ENCODE results near the gene GPLD1.
"Not testable (repeated sequence)": the region's sequence is repeated elsewhere in the genome, so short reads cannot be mapped to it uniquely, and the experiment has no call there.

The GPLD1 gene

DNA sequence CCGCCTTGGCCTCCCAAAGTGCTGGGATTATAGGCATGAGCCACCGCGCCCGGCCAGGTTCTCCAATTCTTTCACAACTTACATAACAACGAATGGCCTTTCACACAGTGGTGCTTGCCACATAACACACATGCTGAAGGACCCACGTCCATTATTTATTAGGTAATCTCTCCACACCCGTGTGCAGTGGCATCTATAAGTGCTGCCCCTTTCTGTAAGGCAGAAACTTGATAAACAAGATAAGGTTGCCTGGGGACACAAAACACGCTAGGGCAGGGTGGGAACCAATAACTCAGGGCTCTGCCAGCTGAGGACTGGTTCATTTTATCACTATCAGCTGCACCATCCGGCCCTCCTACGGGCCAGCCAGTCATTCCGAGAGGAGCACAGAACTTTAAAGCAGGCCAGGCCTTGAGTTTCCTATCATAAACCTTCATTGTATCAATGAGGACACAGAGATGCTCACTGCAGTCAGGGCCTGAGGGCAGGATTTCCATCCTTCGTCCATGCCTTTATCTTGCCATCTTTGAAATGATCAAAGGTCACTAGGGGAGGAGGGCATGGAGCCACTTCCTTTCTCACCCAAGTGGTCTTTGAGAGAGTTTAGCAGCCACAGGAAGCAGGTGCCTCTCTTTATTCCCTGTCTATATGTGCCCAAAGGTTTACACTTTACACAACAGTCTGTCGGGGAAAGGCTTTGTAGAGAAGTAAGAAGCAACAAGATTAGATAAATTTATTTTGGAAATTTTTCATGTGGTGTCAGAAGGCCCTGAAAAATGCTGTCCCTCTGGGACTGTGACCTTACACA, 37.6 kb downstream of the GPLD1 start:
- DNase-seq, result no peak

DNA sequence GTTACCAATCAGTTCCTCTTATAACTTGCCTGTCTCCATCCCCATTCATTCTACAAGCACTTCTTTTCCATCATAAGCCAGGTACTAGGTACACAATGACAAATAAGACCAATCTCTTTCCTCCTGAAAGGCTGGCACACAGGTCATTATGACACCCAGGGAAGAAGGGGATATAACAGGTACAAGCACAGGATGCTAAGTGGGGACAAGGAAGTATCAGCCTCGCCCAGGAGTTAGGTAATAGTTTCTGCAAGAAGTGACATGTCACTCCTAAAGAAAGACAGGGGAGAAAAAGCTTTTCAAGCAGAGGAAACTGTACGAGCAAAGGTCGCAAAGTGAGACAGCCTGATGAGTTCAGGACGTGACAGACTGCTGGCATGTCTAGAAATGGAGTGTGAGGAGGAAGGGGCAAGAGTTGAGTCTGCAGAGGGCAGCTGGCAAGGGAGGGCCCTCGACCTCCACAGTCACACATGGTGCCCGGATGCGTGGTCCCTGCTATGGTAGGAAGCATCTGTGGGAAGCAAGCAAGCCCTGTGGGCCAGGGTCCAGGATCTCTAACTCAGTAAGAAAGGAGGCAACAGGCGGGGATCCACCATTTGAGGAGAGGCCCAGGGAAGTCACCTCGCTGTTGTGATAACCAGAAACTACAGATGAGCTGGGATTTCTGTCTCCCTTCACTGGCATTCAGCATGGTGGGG, 40.4 kb downstream of the GPLD1 start:
- DNase-seq, result no peak

DNA sequence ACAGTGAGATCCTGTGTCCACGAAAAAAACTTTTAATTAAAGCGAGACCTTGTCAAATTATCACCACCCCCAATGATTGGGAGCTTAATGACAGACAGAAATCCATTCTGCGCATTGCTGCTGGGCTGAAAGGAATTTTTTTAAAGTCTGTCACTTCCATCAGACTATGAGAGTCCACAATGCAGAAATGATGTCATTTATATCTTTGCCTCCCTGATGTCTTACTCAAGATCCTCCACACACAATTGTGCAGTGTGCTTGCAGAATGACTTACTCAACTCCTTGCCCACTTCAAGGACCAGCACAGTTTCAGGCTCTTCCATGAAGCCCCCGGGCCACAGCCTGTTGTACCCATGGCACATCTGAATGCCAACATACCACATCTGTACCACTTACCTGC, 41.0 kb downstream of the GPLD1 start:
- DNase-seq, result no peak

DNA sequence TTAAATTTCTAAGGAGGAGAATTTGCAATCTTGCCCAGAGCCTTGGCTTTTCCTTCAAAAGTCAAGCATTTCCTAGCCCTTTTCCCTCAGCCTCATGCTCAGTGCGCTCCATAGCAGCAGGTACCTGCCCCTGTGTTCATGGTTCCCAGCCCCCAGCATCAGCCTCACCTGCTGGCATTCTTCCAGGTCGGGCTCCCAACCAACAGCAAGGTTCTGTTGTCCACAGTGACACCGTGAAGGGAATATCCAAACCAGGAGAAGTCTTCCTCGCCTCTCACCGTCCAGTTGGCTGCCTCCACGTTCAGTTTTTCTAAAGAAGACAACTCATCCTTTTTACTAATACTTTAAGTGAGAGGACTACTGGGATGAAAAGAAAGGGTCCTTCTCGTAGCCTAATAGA, 42.7 kb downstream of the GPLD1 start:
- no peak for DNase-seq

DNA sequence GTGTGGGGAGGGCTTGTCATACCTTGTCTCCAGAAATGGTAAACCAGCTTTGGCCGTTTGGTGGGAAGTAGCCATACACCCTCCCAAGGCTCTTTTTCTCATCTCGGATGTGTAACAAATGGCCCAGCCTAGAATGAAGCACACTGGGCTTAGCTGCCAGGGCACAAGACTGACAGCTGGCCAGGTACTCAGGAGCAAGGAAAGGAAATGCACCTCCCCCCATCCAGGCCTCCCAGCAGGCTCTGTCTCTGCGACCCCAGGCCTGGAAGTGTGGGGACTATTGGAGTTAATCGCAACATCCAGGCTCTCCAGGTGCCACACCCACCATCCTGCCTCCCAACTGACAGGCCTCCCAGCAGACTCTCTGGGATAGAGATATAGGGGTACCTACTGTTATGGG, 43.7 kb downstream of the GPLD1 start:
- DNase-seq, result no peak

DNA sequence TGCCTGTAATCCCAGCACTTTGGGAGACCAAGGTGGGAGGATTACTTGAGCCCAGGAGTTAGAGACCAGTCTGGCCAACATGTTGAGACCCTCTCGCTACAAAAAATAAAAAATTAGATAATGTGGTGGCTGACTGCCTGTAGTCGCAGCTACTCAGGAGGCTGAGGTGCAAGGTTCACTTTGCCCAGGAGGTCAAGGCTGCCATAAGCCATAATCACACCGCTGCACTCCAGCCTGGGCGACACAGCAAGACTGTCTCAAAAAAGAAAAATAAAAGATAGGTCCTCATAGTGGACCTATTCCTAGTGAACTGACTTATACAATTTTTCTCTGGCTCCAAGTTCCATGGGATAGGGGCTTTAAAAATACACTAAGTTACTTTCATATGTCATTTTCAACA, 44.8 kb downstream of the GPLD1 start:
- DNase-seq, result no peak

DNA sequence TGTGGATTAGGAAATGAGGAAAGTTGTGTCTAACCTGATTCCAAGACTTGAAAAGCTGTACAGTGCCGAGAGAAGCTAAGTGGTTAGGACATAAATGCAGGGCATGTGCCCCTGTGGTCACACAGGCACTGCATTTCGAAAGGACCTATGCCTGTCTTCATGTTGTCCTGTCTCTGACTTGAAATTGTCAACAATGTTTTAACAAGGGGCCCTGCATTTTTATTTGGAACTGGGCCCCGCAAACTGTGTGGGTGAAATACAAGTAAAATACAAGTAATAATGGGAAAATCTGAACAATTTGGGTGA, 47.8 kb downstream of the GPLD1 start:
- no peak for DNase-seq

DNA sequence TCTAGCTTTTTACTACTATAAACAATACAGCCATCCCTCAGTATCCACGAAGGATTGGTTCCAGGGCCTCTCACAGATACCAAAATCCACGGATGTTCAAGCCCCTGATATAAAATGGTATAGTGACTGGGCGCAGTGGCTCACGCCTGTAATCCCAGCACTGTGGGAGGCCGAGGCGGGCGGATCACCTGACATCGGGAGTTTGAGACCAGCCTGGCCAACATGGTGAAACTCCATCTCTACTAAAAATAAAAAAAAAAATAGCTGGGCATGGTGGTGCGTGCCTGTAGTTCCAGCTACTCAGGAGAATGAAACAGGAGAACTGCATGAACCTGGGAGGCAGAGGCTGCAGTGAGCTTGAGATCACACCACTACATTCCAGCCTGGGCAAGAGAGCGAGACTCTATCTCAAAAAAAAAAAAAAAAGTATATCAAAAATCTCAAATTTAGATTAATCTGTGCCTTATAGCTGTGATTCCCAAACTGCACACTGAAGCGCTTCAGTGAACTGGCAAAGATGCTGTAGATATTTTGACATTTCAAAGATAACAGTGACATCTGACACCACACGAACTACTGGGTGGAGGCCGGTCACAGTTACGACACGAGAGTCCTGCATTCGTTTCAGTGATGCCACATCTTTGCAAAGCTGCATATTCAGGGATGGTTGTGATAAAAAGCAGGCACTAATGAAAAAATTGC, 48.3 kb downstream of the GPLD1 start:
- DNase-seq, result no peak

DNA sequence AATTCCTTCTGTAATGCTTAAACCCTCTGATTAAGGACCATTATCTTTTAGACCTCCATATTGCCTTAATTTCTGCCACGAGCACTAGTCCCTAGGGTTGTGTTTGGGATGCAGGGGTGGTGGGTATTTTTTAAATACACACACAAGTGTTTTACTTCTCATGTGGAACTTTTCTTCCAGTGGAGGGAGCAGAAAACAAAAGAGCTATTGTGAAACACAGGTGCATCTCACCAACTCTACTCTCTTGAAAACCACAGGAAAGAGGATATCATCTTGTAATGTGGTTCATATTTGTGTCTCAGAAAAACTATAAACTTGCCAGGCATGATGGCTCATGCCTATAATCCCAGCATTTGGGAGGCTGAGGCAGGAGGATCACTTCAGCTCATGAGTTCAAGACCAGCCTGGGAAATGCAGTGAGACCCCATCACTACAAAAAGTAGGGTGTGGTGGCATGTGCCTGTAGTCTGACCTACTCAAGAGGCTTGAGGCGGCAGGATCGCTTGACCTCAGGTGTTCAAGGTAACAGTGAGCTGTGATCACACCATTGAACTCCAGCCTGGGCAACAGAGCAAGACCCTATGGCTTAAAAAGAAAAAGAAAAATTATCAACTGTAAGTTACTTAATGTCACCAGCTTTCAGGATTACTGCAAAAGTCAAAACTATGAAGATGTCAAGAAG, 49.4 kb downstream of the GPLD1 start:
- DNase-seq, result no peak

DNA sequence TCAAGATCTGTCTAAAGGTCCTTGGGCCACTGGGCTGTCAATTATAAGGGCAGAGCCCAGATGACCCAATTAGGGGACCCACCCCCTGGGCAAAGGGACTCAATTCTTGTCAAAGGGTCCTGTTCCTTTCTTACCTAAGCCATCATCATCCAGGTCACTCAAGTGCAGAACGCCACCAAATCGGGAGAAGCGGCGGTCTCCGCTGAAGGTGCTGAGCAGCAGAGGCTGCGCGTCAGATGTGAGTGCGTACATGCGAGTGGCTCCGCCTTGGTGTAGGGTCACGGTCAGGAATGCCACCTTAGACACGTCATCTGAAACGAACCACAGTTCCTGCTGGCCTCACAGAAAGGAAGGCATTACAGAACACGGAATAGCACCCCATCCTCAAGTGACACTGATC, 52.4 kb downstream of the GPLD1 start:
- DNase-seq, result no peak

DNA sequence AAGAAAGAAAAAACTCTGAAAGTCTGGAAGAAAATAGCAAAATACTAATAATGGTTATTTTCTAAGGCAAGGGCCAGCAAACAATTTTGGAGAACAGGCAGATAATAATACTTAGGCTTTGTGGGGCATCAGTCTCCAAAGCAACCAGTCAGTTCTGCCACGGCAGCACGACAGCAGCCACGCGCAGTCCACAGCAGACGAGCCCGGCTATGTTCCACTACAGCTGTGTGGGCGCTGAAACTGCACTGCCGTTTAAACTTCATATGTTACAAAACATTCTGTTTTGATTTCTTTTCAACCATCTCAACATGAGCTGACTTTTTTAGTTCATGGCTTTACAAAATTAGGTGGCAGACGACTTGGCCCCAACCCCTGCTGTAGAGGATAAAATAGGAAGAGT, 56.8 kb downstream of the GPLD1 start:
- no peak for DNase-seq

DNA sequence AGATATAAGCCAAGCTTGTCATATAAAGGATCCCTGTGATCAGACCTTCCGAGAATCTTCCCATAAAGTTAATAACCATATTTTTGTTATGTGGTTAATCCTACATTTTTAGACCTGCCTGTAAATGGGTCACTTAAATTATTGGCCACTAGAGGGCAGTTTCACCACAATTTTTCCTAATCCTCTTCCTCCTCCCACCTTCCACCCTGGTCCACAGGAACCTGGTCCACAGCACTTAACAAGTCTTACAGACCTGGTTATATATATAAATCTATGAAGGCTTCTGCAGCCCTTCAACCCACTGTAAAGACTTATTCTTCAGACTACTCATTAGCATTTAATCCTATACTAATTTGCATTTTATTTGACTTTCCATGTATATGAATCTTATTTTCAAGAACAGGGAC, 58.3 kb downstream of the GPLD1 start:
- DNase-seq, result peak; percentile 6

DNA sequence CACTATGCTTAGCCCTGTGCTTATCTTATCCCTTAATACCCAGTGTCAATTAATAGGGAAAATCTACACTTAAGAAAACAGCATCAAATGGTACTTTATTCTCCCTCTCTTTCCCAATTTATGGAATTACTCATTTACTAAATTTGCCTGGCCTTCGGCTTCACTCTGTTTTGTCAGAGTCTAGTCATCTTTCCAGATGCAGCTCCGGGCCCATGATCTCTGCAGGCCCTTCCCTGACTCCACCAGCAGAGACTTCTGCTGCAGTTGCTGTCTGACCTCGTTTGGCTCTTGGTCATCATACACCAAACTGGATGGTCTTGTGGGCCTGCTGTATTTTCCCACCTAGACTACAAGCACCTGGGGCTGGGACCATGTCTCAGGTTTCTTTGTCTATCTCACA, 59.3 kb downstream of the GPLD1 start:
- DNase-seq, result no peak

DNA sequence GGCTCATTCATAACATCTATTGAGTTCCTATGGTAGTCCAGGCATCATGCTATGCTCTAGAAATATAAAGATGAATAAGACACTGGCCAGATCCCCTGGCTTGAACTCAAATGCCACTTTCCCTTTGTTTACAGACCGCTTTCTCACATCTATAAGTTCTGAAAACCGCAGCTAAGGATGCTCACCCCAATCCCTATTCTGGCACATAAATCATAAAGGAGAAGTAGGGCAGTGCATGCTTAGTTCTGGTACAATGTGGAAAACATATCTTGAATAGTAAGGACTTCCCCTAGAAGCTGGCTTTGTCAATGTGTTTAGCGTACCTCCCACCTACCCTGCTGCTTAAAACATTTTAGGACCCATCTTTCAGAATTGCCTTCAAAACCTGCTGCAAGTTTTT, 60.2 kb downstream of the GPLD1 start:
- no peak for DNase-seq

DNA sequence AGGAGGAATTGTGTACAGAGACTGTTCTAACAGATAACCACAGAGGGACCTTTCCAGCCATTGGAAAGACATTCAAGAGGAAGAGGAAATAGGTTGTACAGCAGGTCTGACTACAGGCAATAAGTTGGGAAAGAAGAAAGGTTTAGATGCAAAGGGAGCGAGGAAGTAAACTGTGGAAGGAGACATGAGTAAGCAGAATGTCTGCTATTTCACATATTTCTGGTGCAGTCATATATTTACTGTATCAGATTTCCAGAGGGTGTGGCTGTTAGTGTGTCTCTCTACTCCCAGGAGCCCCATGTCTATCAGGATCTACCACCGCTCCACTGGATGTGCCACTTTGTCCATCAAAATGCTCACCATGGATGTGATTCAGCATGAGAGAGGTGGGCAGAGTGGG, 60.8 kb downstream of the GPLD1 start:
- no peak for DNase-seq

DNA sequence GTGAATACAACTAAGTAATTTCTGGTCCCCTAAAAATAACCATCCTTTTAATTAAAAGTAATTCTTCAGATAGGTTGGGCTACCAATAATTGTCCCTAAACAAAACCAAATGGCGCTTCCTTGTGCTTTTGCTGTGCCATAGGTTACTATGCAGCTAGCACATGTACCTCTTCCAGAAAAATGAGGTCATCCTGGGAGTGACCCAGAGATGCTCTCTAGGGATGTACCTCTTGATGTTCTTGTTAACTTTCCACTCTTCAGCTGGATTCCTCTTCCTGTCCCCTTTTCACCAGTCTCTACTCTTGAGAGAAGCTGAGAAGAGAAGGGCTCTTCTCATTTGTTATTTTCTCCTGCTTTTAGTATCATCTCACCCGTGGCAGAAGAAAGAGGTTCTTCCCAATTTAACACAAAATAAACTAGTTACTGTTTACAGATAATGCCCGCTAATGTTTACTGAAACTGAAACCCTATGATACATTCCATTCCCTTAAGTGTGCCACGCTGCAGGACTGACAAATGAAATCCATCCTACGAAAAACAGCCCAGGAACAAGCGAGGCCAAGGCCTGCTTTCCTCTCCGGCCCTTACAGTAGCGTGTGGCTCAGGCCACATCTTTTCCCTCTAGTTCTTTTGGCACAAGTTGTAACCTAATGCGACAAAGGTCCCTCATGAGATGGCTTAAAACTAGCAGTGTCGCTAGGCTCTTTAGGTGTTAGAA, 62.5 kb downstream of the GPLD1 start:
- no peak for DNase-seq

DNA sequence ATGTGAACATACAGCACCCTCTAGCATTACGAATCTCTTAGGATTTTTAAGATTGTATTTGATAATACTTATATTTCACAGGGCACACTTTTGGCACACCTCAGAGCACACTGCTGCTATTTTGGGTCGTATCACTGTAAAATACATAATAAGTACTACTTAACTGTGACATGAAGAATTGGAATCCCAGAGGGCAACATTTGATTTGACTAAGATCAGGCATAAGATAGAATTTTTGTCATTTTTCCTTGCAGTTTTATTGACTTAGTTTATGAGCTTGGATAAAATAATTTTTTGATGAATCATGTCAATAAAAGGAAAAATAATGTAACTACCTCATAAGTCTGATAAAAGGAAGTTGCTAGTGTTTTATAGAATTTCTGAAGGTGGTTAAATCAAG, 64.3 kb downstream of the GPLD1 start:
- DNase-seq, result no peak

DNA sequence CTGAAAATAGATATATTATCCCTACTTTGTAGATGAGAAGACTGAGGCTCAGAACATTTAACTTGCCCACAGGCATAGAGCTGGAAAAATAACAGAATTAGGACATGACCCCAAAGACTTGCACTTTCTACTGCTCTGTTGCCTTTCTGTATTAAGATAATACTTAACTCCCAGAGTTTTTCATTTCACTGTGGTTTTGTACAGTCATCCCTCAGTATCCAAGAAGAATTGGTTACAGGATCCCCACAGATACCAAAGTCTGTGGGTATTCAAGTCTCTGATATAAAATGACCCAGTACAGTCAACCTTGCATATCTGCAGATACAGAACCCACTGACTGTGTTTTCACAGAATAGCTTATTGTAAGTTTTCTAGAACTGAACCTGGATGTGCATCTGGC, 69.9 kb downstream of the GPLD1 start:
- DNase-seq, result no peak

DNA sequence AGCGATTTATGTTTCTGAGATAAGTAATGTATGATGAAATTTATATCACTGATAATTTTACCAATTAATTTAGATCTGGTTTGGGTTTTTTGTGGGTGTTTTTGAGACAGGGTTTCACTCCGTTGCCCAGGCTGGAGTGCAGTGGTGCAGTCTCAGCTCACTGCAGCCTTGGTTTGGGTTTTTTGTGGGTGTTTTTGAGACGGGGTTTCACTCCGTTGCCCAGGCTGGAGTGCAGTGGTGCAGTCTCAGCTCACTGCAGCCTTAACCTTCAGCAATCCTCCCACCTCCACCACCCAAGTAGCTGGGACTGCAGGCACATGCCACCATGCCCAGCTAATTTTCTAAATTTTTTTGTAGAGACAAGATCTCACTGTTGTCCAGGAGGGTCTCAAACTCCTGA, 73.6 kb downstream of the GPLD1 start:
- DNase-seq, result no peak

DNA sequence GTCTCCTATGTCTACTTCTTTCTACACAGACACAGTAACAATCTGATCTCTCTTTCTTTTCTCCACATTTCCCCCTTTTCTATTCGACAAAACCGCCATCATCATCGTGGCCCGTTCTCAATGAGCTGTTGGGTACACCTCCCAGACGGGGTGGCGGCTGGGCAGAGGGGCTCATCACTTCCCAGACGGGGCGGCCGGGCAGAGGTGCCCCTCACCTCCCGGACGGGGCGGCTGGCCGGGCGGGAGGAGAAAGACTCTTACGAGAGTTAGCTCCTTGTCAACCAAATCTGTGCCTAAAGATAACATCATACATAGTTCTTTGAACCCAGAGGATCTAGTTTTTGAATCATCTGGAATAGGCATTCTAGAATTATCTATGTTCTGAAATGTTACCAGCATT, 74.8 kb downstream of the GPLD1 start:
- DNase-seq, result not testable (repeated sequence)

DNA sequence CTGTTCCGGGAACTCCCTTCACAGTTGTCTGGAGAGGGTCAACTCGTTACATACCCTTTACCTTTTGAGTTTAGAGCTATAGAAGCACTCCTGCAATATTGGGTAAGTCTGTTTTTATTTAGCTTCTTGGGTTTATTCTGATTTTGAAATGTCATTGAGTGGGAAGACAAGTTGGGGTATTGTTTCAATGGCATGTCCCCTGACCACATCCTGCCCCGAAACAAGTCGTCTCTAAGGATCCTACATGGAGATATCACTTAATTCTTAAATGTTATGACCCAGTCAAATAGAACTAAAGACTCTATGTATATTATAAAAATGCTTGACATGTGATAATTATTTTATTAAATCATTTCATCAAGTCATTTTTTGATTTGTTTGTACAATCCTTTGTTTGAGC, 77.1 kb downstream of the GPLD1 start:
- no peak for DNase-seq

DNA sequence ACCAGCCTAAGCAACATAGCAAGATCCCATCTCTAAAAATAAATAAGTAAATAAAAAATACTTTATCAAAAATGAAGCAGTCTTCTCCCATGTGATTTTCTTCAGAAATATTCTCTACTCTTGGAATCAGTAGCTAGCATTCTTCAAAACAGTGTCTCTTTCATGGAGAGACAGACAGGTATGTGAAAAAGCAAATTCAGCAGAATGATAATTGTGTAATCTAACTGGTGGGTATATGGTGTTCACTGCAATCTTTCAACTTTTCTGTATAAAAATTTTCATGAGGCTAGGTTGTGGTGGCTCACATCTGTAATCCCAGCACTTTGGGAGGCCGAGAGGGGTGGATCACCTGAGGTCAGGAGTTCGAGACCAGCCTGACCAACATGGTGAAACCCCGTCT, 78.8 kb downstream of the GPLD1 start:
- DNase-seq, result no peak
